Erythroblast (primary cell): Measurements from ENCODE around the gene HSFX3.
"Not testable (repeated sequence)": the region's sequence is repeated elsewhere in the genome, so short reads cannot be mapped to it uniquely, and the experiment has no call there.

Source experiments
- DNase-seq, 2 experiments: peaks; one replicate each; lab custom pipeline; 2025; lab: John Stamatoyannopoulos, UW
- GATA1 ChIP-seq: IDR thresholded peaks from 2 replicates; pipeline ENCODE4 v1.6.1; 2011; ENCODE audit warnings: low read depth, mild to moderate bottlenecking, control low read depth, low read length, moderate library complexity
- POLR2A ChIP-seq: IDR thresholded peaks from 2 replicates; pipeline ENCODE4 v1.6.1; 2011; ENCODE audit warnings: mild to moderate bottlenecking, low read length

The HSFX3 gene

DNA sequence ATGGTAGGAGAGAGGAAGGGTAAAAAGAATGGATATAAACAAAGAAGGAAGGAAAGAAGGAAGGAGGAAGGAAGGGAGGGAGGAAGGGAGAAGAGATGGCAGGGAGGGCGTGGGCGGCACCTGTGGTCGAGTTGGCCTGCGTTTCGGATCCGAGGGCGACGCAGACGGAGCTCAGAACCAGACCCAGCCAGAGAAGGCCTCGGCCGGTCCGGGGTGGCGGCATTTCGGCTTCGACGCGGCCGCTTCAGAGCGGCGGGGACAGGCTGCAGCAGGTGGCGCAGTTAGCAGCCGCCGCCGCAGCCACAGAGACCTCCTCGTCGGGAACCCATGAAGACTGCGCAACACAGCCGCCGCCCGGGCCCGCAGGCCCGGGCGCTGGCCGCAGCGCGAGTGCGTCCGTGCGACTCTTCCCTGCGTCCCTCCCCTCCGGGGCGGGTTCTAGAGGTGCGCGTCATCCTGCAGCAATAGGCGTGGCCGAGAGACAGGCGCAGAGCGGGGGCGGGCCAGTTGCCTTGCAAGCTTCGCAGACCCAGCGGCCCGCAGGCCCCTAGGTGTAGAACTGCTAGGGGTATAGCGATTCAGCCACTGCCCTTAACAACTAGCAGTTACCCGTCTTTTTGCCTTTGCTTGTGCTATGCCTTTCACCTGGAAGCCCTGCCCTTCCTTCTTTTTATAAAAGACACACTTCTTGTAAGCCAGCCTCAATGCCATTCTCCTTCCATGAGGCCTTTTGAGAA lies 44.6 kb downstream of the HSFX3 start, which contains the start of gene IDS:
Gene IDS, minus strand, starts transcription at position 392 of the 737 bp plus-strand sequence. Its CDS starts 169 bp downstream, at position 223.
- peak; percentile 89 to 91 for DNase-seq

DNA sequence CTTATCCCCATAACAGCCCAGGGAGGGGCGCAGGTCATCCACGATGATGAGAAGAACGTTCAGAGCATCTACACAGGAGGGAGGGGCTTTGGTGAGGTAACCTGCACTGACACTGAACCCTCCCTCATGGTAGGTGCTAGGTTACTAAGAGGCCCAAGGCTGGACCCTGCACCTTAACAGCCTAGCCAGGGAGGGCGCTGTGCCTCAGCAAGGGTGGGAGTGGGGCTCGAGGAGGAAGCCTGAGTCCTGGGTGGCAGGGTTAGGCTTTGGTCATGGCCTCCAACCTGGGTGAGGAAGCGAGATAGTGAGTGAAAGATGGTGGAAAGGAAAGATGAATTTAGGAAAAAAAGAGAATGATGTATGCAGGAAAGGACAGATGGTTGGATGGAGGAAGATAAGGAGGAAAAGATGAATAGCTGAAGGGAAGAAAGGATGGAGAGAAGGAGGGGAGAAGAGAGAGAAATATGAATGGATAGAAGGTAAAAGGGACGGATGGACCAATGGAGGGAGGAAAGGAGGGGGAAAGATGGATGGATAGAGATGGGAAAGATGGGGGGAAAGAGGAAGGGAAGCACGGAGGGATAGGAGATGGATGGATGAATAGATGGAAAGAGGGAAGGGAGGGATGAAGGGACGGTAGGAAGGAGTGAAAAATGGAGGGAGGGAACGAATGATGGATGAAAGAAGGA lies 45.4 kb downstream of the HSFX3 start:
- DNase-seq: peak; percentile 46 to 55
- no peak for TF ChIP-seq GATA1

More for the DNA sequence above, 44.6 kb downstream of the HSFX3 start, which contains the start of gene IDS:
- TF ChIP-seq GATA1: no peak
- TF ChIP-seq POLR2A: peak; percentile 89

DNA sequence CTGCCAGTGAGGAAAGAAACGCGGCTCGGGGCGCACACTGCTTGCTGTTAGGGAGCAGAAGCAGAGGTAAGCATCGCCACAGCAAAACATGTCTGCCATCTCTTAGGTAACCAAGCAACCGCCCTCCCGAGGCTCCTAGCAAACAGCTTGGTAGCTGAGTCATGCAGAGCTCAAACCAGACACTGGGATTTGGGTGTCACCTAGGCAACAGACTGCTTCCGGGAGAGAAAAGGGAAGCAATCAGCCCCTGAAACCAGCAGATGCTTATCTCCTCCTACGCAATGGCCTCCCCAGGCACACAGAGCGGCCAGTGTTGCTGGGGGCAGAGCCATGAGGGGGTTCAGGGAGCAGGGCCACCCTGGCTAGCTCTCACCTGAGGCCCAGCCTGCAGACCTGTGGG lies 46.3 kb downstream of the HSFX3 start:
- peak; percentile 67 to 69 for DNase-seq

DNA sequence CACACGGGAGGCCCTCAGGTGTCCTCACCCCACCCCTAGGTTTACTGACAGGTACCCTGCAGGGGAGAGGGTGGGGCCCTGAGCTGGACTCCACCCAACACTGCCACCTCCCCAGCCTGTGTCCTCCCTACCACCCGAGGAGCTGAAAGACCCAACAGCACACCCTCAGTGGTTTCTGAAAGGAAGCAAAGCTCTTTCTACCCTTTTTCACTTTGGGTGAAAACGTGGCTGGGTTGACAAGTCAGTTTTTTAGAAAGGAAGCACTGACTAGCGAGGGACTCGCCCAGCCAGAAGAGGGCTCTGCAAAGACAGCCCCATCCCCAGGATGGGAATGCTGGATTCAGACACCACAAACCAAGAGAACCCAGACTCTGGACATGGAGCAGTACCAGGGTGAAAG lies 46.8 kb downstream of the HSFX3 start:
- DNase-seq: not testable (repeated sequence)

DNA sequence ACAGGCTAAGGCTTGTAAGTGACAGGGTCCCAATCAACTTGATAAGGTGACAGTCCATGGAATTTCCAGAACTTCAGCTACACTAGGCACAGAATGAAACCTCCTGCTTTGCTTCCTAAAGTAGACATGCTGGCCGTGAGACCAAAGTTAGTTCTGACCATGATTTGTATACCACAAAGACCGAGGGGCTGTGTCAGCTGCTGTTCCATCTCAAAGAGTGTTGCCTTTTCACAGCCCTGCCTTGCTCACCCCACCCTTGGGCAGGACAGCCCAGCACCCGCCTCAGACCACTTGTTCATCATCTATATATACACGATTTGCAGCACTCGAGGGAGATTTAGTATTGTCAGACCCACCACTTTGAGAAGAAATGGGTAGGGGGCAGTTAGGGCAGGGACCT lies 50.0 kb downstream of the HSFX3 start:
- TF ChIP-seq POLR2A (no peak), GATA1 (no peak)
- no peak for DNase-seq

DNA sequence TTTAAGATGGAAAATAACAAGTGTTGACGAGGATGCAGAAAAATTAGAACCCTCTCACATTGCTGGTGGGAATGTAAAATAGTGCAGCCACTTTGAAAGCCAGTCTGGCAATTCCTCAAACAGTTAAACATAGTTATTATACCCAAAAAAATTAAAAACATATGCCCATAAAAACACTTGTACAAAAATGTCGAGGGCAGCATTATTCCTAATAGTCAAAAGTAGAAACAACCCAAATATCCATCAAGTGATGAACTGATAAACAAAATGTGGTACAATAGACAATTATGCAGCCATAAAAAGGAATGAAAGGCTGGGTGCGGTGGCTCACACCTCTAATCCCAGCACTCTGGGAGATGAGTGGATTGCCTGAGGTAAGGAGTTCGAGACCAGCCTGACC lies 51.0 kb downstream of the HSFX3 start:
- no peak for DNase-seq
- TF ChIP-seq GATA1 (no peak), POLR2A (no peak)
